Occipital lobe (tissue), 2 donors: ENCODE results near the gene IGSF23. TPM values are rescaled to one million over a fixed set of nuclear protein-coding genes. Genes with fewer than 3 reads are reported as not detected.

Source experiments
- DNase-seq: peaks from one replicate; lab custom pipeline; 2025; lab: John Stamatoyannopoulos, UW
- total RNA-seq: library from RNA; depleted of rRNA; stranded (reverse); fragments of >200 nt; gene quantifications from one replicate; pipeline ENCODE4 v1.2.3, GENCODE V29; 2014

Gene IGSF23, protein sequence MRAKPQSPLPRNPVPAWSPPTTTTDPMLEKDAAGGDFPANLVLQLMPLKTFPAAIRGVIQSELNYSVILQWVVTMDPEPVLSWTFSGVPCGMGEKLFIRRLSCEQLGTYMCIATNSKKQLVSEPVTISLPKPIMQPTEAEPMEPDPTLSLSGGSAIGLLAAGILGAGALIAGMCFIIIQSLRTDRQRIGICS
- not detected for total RNA-seq

- no peak for DNase-seq
These were observed at the start of gene IGSF23 for GRCh38 chr19:44613295-44614178. Gene IGSF23 (plus strand): TSS chr19:44613563. CDS start chr19:44613646, 83 bp downstream.

DNA sequence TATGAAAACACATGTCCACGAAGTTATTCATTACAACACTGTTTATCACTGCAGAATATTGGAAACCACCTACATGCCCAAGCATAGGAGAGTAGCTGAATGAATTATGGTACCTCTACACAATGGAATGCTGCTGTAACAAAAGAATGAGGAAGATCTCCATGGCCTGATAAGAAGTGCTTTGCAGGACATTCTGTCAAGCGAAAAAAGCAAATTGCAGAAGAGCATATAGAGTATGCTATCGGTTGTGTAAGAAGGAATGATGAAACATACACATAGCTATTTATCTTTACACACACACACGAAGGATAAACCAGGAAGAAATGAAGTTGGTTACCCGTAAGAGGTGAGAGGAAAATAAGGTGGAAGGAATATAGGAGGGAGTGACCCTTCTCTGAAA is 46.4 kb upstream of the IGSF23 start:
- no peak for DNase-seq

DNA sequence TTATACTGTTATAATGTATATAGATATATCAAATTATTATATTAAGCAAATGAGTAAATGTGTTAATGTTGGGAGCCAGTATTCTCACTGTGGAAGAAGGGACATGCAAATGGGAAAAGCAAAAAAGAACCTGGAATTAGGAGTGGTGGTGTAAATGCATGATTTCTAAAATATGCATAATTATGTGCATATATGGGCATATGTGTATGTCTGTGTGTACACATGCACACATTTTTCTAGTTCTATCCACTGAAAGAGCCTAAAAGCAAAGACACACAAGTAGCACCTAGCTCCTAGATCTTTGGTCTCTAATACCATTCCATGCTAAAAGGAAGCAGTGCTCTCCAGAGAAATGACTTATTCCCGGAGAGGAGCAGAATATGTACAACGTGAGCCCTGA is 45.6 kb upstream of the IGSF23 start:
- DNase-seq = no peak

DNA sequence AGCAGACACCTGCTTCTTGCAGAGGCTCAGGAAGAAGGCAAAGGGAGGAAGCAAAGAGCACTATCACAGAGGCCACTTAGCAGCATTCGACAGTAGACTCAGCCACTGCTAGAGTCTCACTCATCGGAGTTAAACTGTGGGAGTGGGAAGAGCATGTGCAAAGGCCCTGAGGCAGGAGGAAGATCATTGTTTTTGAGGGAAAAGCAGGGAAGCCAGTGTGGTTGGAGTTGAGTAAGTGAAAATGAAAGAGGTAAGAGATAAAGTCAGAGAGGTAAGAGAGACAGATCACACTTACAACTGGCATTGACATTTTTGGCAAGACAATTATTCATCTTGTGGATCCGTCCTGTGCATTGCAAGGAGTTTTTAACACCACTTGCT is 42.8 kb upstream of the IGSF23 start:
- no peak for DNase-seq

GRCh38 chr19:44570984-44571684 is 42.2 kb upstream of the IGSF23 start:
- DNase-seq = peak; percentile 4

DNA sequence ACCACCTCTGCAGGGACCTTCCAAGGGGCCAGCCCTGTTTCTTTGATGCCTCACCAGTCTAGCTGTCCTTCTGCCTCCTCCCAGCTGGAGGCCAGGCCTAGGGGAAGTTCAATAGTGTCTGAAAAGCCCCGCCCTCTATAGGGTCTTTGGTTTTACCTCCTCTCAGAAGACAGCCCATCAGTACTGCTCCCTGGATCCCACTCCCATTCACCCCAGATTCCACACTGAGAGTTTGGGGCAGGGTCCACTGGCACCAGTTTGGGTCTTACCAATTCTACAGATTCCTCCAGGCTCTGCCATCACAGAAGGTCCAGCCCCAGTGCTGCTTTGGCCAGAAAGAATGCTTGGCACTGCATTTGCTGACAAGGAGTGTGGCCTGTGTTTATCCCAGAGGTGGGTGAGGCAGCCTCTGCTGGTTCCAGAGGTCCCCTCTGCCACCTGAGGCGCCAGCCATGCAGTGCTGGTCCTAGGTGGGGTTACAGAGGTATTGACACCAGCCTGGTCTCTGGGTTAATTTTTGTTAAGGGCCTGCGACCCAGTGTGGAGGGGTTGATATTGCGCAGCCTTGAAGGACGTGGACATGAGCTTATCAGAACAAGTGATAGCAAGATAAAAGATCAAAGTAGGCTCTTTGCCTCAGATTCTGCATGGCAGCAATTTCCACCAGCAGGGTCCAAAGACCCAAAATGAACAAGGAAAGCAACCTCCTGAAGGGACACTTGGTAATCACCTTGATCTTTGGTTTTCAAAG is 41.4 kb upstream of the IGSF23 start:
- DNase-seq = no peak

DNA sequence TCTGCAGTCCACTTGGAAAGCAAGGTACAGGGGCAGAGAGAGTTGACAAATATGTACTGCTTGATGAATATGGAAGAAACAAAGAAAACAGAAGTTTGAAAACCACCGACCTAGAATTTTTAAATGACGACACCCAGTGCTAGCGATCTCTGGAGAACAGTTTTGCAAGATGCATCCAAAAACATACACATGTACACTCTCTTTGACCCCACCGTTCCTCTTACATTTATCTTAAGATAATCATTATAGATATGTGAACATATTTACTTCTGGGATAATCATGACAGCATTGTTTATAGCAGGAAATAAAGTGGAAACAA is 40.8 kb upstream of the IGSF23 start:
- DNase-seq = no peak

DNA sequence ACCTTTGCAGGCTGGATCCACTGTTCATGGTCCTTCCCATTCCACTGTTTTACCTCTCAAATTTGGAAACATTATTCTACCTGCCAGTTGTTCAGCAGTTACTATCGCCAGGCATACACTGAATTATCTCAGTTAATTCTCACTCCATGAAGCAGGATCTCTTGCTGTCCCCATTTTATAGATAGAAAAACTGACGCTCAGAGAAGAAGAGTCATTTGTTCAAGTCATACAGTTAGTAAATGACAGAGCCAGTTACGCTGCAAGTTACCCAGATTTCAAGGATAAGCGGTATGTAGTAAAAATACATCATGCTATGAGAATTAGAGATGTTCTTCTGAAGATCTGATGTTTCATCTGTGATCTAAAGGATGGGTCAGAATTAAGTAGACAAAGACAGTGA is 40.2 kb upstream of the IGSF23 start:
- DNase-seq = no peak

GRCh38 chr19:44573627-44574026 is 39.7 kb upstream of the IGSF23 start:
- no peak for DNase-seq

DNA sequence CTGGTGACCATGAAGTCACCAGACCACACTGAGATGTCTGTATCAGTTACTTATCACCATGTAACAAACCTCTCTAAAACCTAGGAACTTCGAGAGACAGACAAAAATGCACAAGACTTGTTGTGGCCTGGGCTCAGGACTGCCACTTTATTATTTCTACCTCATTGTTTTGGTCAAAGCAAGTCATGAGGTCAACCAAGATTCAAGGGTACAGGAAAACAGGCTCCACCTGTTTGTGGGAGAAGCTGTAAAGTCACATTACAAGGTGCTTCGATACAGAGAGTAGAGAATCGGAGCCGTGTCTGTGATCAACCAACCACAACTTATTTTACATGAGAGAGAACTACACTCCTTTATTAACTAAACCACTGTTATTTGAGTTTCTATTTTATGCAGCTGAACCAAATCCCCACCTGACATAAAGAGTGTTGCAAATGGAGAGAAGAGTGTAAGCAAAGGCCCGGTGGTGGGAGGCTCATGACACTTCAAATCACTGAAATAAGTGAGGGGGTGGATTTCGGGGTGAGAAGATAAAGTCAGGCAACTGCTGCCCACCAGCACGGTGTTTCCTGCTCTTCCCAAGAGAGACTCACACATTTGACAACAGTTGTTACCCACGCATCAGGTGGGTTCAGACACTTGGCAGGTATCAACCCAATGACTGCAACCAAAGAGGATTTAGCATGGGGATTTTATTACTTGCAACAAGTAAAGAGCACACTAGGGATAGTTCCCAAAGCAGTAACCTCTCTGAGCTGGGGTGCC is 39.0 kb upstream of the IGSF23 start:
- DNase-seq = no peak

- no peak for DNase-seq
These were observed 38.2 kb upstream of the IGSF23 start for GRCh38 chr19:44575116-44575700.

- no peak for DNase-seq
These were observed 36.4 kb upstream of the IGSF23 start for GRCh38 chr19:44576843-44577565.

GRCh38 chr19:44577566-44577874 is 35.8 kb upstream of the IGSF23 start:
- no peak for DNase-seq

GRCh38 chr19:44579663-44580365 is 33.5 kb upstream of the IGSF23 start:
- DNase-seq = no peak

DNA sequence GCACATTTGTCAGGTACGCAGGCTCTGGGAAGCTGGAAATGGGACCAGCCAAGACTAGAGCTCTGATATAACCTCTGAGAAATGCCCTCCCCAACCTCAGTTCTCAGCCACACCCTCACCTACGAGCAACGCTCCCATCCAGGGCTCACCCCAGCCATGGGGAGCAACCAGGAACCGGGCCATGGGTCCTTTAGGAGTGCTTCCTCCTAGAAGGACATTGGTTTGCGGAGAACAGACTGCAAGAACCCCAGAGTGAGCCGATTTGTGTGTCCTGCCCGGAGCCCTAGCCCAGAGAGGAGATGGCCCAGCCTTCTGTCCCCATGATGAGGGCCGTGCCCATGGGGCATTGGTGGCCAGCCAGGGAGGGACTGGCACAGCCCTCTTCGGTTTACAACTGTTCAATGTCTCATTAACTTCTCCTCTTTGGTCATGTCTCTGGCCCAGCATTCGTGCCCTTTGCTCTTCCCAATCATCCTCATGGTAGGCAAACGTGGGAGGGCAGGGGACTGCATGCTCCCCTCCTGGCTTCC is 32.9 kb upstream of the IGSF23 start:
- DNase-seq = no peak

- no peak for DNase-seq
These were observed 32.1 kb upstream of the IGSF23 start for GRCh38 chr19:44581288-44581687.

- no peak for DNase-seq
These were observed 30.6 kb upstream of the IGSF23 start for GRCh38 chr19:44582581-44583265.

- DNase-seq = no peak
These were observed 27.8 kb upstream of the IGSF23 start for GRCh38 chr19:44585371-44586133.
